GM19452 (cell line): ENCODE data around the gene NFATC4.
"Not testable (repeated sequence)": the region's sequence is repeated elsewhere in the genome, so short reads cannot be mapped to it uniquely, and the experiment has no call there.

Source experiments
- ATAC-seq: cut with Tn5 transposase; IDR thresholded peaks from one replicate; pipeline ENCODE4 v1.9.1; 2021; ENCODE audit not compliant: unreplicated experiment

Gene NFATC4

GRCh38 chr14:24387579-24387978, 19.6 kb downstream of the NFATC4 start:
- ATAC-seq = not testable (repeated sequence)

GRCh38 chr14:24388474-24389179, 20.6 kb downstream of the NFATC4 start:
- no peak for ATAC-seq

GRCh38 chr14:24389226-24389848, 21.4 kb downstream of the NFATC4 start:
- no peak for ATAC-seq

- ATAC-seq = no peak
Measured at GRCh38 chr14:24390701-24391468, 22.9 kb downstream of the NFATC4 start.

GRCh38 chr14:24392325-24393091, 24.5 kb downstream of the NFATC4 start:
- ATAC-seq = no peak

- no peak for ATAC-seq
Measured at GRCh38 chr14:24394275-24394674, 26.3 kb downstream of the NFATC4 start.

- ATAC-seq = no peak
Measured at GRCh38 chr14:24395609-24396582, 27.9 kb downstream of the NFATC4 start.

GRCh38 chr14:24397639-24398292, 29.8 kb downstream of the NFATC4 start:
- no peak for ATAC-seq

- no peak for ATAC-seq
Measured at GRCh38 chr14:24398293-24398652, 30.3 kb downstream of the NFATC4 start.

GRCh38 chr14:24398653-24399446, 30.9 kb downstream of the NFATC4 start, which contains the start of gene NYNRIN:
TSS of gene NYNRIN (plus strand) at chr14:24399003. CDS start at chr14:24399247, 244 bp downstream.
- no peak for ATAC-seq

GRCh38 chr14:24399447-24399822, 31.5 kb downstream of the NFATC4 start:
- no peak for ATAC-seq

- no peak for ATAC-seq
Measured at GRCh38 chr14:24399999-24400718, 32.2 kb downstream of the NFATC4 start.

GRCh38 chr14:24401810-24402702, 34.1 kb downstream of the NFATC4 start:
- ATAC-seq = no peak

GRCh38 chr14:24403294-24403998, 35.5 kb downstream of the NFATC4 start:
- no peak for ATAC-seq

GRCh38 chr14:24404814-24405213, 36.8 kb downstream of the NFATC4 start:
- ATAC-seq = no peak

- ATAC-seq = no peak
Measured at GRCh38 chr14:24406416-24406815, 38.4 kb downstream of the NFATC4 start.
